HG02981 (cell line): ENCODE data around the gene ADGRG6.

Source experiments
- ATAC-seq: cut with Tn5 transposase; IDR thresholded peaks from one replicate; pipeline ENCODE4 v1.9.1; 2021; ENCODE audit warnings: mild to moderate bottlenecking, moderate library complexity; ENCODE audit not compliant: unreplicated experiment

Gene ADGRG6

DNA sequence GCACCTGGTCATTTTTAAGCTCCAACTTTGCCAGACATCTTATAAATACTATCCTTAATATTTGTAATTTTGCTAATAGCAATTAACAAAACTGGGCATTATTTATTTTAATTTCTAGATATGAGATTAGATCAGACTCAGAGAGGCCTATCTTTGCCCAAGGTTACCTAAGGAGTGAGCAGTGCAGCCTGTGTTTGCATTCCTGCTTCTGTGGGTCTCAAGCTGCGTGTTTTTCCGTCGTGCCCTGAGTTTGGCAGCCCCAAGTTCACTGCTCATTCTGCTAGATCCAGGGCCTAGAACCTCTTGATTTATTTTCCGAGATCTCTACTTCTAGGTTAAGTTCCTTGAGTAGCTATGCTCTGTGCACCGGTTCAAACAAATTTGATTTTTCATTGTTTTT is 11.0 kb upstream of the ADGRG6 start:
- no peak for ATAC-seq

- ATAC-seq, result no peak
These were observed 10.3 kb upstream of the ADGRG6 start for GRCh38 chr6:142291512-142291911.

DNA sequence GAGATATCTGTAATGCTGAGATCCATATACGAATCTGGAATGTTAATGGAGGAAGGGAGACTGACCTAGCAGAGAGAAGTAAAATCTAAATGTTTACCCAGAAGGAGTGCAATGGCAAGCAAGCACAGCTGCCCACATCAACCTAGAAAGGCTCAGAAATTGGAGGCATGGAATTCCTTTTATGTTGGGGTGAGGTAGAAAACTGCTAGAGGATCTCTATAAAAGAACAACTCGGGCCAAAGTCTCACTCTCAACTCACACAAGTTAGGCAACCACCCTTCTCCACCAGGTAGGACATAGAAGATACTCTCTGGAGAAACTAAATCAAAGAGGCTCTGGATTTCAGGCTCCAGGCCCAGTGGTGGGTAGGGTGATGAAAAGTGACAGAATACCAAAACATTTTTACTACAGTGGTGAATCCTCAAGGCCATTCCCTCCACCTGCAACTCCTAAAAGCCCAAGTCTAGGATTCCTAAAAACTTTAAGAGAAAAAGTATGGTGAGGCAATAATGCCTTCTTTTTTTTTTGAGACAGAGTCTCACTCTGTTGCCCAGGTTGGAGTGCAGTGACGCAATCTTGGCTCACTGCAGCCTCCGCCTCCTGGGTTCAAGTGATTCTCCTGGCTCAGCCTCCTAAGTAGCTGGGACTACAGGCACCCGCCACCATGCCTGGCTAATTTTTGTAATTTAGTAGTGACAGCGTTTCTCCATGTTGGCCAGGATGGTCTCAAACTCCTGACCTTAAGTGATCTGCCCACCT is 9.5 kb upstream of the ADGRG6 start:
- ATAC-seq, result no peak

DNA sequence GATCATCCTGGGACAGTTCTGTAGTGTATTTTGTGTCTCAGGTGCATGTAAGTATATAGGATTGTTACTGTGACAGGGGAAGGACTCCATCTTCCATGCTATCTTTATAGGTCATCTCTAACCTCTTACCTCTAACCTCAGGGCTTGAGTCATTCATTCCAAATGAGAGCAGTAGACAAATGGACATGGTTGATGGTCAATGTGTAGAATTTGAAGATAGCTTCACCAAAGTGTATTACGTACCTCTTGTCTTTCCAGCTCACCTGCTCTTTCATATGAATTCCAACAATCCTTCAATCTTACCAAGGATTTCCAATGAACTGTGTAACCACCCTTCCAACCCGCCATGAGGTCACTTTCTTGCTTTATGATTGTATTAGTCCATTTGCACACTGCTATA is 8.7 kb upstream of the ADGRG6 start:
- ATAC-seq, result no peak

GRCh38 chr6:142294679-142295078 is 7.1 kb upstream of the ADGRG6 start:
- ATAC-seq, result no peak

GRCh38 chr6:142296975-142297604 is 4.7 kb upstream of the ADGRG6 start:
- no peak for ATAC-seq

- no peak for ATAC-seq
These were observed 4.2 kb upstream of the ADGRG6 start for GRCh38 chr6:142297605-142297995.

DNA sequence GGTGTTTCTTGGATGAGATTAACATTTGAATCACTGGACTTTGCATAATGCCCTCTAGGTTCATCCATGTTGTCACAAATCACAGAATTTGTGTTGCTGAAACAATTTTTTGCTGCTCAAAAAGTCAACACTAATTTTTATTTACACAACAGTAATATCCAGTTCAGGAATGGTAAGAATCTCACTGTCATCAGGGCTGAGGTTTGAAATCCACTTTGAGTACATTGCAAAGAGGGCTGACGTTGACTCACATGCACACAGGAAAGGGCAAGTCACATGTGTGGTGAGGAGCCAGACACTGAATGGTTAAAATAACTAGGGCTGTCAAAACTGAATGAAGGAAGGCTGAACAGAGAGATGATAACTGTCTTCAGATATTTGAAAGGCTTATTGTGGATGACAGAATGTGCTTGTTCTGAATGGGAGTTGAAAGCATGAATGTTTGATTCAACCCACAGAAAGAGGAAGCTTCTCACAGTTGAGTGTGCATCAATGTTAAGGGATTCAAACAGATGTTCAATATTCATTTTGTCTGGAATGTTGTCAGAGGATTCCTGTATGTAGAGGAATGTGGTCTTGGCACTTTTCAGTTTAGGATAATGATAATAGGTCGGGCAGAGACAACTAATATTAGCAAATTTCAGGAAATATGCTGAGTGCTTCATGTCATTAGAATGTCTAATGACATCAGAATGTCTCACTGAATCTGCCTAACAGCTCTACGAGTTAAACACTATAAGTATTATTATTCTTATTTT is 3.6 kb upstream of the ADGRG6 start:
- ATAC-seq, result no peak

GRCh38 chr6:142300302-142300701 is 1.5 kb upstream of the ADGRG6 start:
- no peak for ATAC-seq

DNA sequence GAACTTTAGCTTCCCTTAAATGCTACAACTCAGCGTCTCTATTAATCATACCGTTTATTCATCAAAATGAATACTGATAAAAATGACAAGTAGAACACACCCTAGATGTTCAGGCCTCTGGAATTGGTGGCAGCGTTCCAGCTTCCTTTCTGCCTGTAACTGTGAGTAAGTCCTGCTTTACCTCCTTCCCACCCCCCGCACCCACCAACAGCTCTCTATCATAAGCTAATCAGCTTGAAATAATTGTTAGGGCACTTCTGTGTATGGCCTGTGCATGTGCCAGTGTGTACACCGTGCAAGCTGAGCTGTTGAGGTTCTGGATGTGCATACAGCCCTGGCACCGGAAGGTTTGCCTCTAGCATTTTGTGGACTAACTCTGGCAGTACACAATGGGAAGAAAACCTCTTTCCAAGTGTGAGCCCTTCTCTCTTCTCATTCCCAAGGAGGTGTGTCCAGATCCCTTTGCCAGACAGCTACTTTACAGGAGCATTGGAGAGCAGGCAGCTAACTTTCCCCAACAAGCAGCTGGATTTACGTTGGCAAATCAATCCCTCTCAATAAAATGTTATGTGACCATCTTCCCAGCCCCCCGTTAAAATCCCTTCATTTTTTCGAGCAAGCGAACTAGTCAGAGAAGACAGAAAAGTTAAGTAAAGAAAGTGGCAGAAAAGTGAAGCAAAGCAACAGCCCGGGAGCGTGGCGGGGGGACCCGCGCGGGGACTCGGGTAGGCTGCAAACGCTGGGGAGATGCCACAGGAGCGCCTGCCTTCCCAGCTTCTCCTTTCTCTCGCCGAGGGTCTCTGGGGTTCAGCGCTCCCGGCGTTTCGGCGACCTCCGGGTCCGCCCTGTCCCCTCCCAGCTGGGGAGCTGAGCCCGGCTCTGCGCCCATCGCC is 803 bp upstream of the ADGRG6 start:
- ATAC-seq, result peak; percentile 11

GRCh38 chr6:142302421-142303175 is 791 bp downstream of the ADGRG6 start:
- ATAC-seq, result no peak

GRCh38 chr6:142303176-142303533 is 1.3 kb downstream of the ADGRG6 start:
- no peak for ATAC-seq

DNA sequence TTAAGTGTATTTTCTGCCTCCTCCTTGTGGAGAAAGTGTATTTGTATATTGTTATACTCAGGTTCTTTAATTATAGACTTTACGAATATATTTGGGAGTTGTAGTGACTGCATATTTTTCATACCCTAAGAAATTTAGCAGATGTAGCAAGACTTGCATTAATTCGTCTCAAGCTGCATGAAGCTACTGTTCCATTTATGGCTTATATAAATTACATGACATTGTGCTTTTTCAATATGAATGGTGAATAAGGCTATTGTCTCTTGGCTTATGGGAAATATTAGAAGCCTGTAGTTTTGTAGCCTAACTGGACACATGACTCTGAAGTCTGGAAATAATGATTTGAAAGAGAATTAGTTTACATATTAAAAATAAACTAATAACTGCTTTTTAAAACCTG is 2.4 kb downstream of the ADGRG6 start:
- no peak for ATAC-seq

DNA sequence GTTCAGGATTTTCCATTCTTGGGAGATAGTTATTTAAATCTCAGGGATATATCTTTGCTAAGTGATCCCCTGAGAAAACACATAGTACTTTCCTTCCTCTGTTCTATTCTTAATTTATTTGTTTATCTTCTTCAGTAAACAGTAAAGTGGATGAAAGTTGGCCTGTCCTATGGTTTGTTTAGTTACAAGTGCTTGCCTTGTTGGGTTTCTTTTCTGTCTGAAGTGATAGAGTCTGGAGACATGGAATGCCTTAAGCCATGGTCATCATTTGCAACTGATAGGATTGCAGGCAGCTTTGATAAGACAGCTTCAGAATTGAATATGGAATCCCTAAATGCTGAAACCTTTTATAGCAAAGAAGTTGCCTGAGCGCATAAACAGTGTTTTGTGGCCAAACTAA is 4.9 kb downstream of the ADGRG6 start:
- ATAC-seq, result no peak

- no peak for ATAC-seq
These were observed 6.3 kb downstream of the ADGRG6 start for GRCh38 chr6:142307963-142308748.

GRCh38 chr6:142309426-142309825 is 7.6 kb downstream of the ADGRG6 start:
- ATAC-seq, result no peak

DNA sequence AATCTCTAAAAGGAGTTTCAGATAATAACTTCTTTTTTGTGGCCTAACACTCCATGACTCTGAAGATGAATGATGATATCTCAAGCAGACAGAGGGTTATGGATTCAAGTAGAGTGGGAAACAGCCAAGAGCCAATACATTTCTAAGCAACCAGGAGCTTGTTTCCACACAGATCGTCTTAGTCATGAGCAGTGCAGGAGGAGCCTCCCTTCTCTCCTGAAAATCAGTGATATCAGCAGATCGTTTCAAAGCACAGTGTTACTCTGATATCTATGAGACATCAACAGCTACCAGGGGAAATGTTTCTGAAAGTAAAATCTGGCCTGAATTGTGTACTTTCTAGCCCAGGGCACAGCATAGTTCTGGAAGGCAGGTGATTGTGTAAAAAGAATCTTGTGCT is 11.5 kb downstream of the ADGRG6 start:
- ATAC-seq, result no peak

GRCh38 chr6:142316791-142317368 is 15.1 kb downstream of the ADGRG6 start:
- ATAC-seq, result no peak

DNA sequence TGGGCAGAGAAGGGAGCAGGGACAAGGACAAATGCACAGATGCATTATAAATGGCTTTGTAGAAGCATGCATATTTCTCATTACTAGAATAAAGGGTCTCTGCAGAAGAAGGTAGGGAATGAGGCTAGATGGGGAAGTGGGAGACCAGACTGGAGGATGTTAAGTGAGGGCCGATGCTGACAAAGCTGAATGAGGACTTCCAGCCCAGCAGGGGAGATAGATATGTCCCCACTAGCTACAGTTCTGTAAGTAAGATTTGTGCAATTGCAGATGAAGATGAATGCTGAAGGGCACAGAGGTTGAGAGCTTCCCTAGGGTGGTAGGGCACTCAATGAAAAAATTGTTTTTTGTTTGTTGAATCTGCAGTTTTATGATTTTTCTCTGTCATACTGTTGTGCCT is 16.9 kb downstream of the ADGRG6 start:
- ATAC-seq, result no peak
